GM19193 (cell line): ENCODE results near the gene NPAS2.

Experiments used
- POLR2A ChIP-seq: IDR thresholded peaks from 4 replicates; pipeline ENCODE4 v1.6.1; 2011; ENCODE audit not compliant: insufficient read depth, insufficient read length; ENCODE audit errors: extremely low read depth

The NPAS2 gene

GRCh38 chr2:101023327-101024107 lies 203.6 kb downstream of the NPAS2 start:
- TF ChIP-seq POLR2A: no peak

GRCh38 chr2:101025561-101025960 lies 205.6 kb downstream of the NPAS2 start:
- TF ChIP-seq POLR2A: no peak

DNA sequence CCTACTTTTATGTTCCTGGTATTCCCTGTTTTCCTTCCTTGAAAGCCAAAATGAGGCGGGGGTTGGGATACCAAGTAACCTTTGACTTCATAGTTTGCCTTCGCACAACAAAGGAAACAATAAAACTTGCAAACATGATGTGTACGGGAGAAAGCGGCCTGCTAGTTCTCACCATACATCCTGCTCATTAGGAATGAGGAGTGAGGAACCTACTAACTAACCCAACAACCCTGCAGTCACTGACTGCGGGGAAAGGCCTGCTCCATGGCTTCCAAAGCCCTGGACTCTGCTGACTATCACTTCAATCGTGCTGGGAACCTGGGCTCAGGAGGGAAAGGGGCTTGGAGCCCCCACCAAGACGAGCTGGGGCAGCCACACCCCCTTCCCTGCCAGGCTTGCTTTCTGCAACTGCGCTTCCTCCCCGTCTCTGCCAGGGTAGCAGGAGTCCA lies 206.3 kb downstream of the NPAS2 start:
- no peak for TF ChIP-seq POLR2A

DNA sequence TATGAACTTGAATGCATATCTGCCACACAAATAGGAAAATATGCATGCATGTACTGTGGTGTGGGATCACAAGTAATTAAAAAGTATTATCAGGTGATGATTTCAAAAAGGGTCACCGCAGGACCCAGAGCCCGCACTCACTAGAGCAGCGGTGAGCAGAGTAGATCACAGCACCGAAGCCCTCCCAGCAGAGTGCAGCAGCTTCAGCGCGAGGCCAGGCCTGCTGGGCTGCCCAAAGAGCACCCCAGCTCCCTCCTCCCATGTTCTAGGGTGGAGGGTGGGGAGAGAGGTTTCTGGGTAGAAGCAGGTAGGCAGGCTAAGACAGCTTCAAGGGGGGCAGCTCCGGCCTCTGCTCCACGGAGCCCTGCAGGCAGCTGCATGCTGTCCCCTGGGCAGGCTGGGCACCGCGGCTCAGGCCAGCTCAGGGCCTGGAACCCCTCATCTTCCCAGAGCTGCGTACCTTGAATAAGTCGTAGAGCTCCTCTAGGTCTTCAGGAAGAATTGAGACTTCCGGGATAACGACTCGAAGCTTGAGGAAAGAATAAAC lies 207.1 kb downstream of the NPAS2 start:
- no peak for TF ChIP-seq POLR2A

GRCh38 chr2:101027852-101028251 lies 207.9 kb downstream of the NPAS2 start:
- no peak for TF ChIP-seq POLR2A

DNA sequence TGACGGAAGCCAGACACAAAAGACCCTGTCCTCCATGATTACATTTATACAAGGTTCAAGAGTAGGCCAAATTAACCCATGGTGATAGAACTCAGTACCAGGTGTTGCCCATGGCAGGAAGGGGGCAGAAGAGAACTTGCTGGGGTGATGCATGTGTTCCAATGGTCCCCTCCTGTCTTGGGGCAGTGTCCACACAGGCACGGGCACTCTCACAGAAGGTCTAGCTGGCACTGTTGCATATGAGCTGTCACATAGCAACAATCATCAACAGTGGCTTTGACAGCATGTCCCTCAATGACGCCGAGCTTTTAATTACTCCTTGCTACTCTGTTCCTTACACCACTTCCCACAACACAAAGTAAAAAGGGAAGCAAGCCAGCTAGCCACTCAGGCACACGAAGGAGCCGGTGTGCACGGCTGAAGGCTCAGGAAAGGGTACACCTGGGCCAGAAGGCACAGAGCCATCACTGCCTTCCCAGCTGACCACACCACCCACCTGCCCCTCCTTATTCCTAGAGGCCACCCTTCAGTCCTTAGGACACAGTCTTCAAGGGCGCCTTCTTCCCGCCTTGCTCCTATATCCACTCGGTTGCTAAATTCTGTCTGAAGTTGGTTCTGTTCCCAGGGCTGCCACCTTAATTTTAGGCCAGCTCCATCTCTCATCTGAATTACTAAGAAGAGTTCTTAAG lies 211.1 kb downstream of the NPAS2 start:
- TF ChIP-seq POLR2A: no peak

- no peak for TF ChIP-seq POLR2A
Observed at GRCh38 chr2:101032084-101032776, 212.3 kb downstream of the NPAS2 start.

DNA sequence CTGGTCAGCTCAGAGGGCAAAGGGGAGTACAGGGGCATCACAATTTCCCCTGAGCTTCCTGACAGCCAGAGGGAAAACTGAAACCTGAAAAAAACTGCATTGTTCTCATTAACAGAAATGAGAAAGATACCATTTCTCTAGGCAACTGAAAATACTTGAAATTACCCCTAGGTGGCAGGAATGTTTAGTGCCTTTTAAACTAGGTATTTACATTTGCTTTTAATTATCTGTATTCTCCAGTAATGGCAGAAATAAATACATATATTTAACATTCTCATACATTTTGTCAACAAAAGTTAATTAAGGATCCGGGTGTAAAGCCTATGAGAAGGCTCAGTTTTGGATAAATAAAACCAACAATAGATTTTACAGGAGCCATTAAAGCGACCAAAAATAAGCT lies 216.6 kb downstream of the NPAS2 start:
- TF ChIP-seq POLR2A: no peak

DNA sequence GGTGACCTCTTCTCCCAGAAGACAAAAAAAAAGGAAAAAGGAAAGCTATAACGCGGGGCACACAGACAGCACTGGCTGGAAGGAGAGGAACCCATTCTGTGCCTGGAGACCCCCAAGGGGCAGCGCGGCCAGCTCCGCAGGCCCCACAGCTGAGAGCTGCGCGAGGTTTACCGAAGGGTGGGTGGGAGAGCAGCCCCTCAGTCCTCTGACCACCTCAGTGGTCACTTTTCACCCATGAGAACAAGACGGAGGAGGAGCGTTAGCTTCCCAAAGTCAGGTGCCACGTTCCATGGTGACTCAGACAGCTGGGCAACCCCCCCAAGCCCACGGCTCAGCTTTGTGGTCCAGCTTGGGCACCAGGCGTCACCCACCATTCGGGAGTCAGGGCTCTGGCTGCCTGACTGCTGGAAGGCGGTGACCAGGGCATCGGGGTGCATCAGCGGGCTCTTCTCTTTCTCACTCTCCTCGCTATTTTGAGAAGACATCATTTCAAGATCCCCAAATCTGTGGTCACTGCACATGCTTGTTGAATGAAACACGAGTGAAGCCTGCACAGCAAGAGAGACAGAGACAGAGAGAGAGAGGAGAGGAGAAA lies 217.3 kb downstream of the NPAS2 start:
- no peak for TF ChIP-seq POLR2A

- TF ChIP-seq POLR2A: no peak
Observed at GRCh38 chr2:101038455-101039255, 218.7 kb downstream of the NPAS2 start.

GRCh38 chr2:101040072-101040471 lies 220.1 kb downstream of the NPAS2 start:
- TF ChIP-seq POLR2A: no peak

DNA sequence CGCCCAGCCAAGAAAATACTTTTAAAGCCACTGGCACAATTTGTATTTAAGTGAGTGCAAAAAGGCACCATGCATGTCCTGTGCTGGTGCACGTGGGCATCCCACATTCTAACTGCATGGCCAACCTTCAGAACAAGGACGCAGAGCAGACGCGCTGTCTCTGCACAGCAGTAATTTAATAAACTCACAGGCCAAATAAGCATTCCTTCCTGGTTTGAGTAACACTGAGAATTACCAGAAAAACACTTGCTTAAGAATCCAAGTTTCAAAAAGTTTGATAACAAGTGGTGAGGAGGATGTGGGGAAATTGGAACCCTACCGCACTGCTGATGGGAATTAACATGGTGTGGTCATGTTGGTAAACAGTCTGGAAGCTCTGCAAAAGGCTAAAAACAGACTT lies 220.8 kb downstream of the NPAS2 start:
- no peak for TF ChIP-seq POLR2A

- TF ChIP-seq POLR2A: no peak
Observed at GRCh38 chr2:101041413-101041812, 221.5 kb downstream of the NPAS2 start.

- TF ChIP-seq POLR2A: no peak
Observed at GRCh38 chr2:101045330-101045729, 225.4 kb downstream of the NPAS2 start.
